HG02870 (cell line): ENCODE measurements around the gene ANGEL1.

Source experiments
- ATAC-seq: cut with Tn5 transposase; IDR thresholded peaks from one replicate; pipeline ENCODE4 v1.9.1; 2021; ENCODE audit warnings: mild to moderate bottlenecking, moderate library complexity; ENCODE audit not compliant: unreplicated experiment

Gene ANGEL1

GRCh38 chr14:76779221-76780057 lies 33.2 kb downstream of the ANGEL1 start:
- ATAC-seq, result no peak

DNA sequence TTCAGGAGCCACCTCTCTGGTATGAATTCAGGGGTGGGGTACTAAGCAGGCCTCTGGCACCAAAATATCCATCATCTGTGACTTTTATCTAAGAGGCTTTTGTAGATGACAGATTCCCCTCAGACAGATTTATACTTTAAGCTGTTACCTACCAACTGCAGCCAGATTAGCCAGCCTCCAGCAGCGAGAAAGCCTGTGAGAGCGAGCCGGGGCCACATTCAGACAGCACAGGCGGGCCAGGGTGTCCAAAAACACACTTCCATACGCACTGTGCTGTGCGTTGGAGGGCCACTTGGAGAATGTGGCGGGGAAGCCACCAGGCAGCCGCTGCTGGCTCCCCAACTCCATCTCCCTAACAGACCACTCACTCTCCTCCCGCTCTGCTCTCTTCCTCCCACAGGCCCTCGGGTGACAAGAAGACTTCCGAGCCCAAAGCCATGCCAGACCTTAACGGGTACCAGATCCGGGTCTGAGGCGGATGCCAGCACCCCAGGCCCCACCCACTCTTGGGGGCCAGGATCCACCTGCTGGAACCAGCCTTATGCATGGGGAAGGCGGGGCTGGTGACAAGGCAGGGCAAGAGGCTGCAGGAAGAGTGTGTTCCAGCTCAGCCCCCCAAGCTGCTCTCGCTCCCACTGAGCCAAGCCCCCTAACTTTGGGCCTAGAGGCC lies 34.0 kb downstream of the ANGEL1 start:
- ATAC-seq, result no peak

GRCh38 chr14:76777721-76778120 lies 35.0 kb downstream of the ANGEL1 start:
- no peak for ATAC-seq

- ATAC-seq, result no peak
These were observed 36.0 kb downstream of the ANGEL1 start for GRCh38 chr14:76776428-76777251.

GRCh38 chr14:76775695-76776427 lies 36.8 kb downstream of the ANGEL1 start:
- ATAC-seq, result no peak

- ATAC-seq, result no peak
These were observed 37.6 kb downstream of the ANGEL1 start for GRCh38 chr14:76774821-76775694.

DNA sequence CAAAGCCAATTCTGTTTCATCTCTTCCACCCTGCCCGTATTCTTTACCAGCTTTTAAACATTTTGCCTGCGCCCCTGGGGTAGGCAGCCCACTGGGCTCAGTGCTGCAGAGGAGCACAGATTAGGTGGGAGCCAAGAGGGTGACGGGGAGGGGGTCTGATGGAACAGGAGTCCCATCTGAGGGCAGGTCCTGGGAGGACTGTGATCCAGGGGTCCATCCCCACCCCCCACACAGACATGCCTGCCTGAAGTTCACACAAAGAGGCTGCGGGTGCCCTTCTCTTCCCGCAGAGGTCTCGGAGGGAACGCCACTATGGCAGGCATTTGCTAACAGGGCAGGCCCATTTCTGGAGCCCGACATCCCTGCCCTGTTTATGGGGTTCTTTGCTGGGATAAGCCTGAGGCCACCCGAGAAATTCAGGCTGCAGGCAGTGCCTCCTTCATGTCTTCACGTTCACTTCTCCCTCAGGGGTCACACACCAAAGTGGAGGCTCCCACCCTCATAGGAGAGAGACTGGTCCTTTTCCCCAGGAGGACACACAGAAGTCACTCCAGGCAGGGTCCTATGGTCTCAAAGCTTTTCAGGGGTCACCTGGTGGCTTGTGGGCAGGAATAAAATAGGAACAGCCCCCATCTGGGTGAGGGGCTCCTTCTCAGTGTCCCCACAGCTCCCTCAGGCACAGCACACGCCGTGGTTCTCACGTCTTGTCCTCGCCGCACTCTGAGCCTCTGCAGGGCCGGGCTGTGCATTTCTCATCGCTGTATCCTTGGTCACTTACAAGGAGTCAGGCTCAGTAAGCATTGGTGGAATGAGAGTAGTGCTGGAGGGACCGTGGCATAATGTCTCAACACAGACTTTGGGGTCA lies 38.5 kb downstream of the ANGEL1 start:
- no peak for ATAC-seq

DNA sequence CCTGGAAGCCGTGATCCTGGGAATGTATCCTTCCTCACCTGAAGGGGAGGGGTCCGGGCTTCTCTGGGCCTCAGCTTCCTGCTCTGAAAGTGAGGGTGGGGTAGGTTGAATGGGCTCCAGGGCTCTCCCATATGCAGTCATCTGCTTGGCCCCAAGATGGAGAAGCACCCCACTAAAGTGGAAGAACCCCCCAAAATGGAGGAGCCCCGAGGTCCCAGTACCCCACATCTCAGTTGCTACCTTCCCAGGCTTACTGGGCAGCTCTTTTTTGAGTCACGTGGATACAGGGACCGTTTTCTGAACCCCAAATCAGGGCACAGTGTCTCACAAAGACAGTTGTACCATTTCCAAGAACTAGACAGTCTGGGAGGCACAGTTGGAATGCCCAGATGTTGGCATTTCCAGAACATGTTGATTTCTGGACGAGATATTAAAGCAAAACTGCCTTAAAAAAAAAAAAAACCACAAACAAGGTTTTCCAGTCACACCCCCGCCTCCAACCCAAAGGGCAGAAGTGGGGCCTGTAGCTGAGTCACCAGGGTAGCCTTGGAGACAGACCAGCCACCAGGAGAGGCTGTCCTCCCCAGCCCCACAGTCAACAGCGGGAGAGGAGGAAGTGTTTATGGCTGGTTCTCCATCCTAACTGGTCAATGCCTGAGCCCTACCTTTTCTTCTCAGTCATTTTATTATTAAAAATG lies 39.3 kb downstream of the ANGEL1 start:
- no peak for ATAC-seq

- ATAC-seq, result no peak
These were observed 40.1 kb downstream of the ANGEL1 start for GRCh38 chr14:76772300-76773187.

DNA sequence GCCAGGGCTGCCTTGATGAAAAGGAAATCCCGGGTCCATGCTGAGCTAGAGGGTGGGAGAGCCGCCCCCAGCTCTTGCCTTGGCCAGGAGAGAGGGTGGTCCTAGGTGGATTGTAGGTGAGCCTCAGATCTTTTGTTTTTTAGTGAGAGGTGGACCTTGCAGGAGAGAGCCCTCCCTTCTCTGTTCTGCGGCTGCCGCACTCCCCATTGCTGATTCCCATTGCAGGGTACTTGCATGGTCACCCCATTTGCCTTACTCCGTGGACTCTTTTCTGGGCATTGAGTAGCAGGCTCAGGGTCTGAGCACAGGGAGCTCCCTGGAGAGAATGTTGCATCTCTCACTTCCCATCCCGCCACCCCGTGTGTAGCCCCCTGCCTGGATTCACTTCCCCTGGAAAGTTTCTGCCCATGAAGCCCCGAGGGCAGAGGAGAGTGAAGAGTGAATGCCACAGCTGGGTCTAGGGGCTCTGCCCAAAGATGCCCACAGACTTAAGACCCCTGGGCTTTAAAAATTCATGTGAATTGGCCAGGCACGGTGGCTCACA lies 41.2 kb downstream of the ANGEL1 start:
- ATAC-seq, result no peak

DNA sequence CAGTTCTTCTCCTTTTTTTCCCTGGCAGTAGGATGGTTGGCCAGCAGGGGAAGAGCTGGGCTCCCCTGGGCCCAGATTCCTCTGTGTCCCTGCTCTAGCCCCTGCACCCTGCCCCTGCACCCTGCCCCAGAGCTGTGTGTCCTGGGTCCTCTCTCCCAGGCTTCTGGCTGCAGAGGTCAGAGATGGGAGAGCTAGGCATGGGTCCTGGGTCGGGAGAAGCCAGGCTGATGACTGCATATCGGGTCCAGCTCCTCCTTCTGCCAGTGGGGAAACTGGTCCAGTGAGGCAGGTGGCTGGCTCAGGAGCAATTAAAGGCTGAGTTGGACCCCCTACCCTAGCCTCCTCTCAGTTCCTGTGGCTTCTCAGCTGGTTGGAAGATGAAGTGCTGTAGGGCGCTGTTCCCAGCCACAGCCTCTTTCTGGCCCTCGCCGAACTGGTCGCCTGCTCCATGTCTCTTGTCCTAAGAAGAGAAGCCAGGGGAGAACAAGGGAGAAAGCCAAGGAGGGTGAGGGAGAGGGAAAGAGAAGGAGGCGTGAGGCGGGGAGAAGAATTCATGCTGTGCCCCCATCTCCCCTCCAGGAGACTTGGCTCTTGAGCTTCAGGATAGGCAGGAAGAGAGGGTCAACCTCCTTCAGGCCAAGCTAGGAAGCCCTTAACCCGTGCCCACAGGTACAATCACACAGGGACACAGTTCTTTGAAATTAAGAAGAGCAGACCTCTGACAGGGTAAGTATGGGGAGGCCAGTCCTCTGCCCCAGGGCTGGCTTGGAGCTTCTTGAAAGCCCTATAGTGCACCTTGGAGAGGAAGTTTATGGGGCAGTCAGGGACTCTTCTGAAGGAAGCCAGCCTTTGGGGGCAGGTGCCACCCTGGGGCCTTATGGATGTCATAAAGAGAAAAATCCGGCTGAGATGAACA lies 41.9 kb downstream of the ANGEL1 start:
- no peak for ATAC-seq

GRCh38 chr14:76769636-76770292 lies 42.9 kb downstream of the ANGEL1 start:
- no peak for ATAC-seq

GRCh38 chr14:76768671-76769500 lies 43.8 kb downstream of the ANGEL1 start:
- no peak for ATAC-seq
